Mesodermal cell (in vitro differentiated cells): ENCODE data around the gene TAF8. TPM values are rescaled to one million over a fixed set of nuclear protein-coding genes. Genes with fewer than 3 reads are reported as not detected.
"Not testable (repeated sequence)": the region's sequence is repeated elsewhere in the genome, so short reads cannot be mapped to it uniquely, and the experiment has no call there.

ENCODE experiments used
- H3K27ac ChIP-seq: 2 replicates; pipeline ENCODE4 v1.7.0; 2013; ENCODE audit warnings: mild to moderate bottlenecking, low read depth, low read length, moderate library complexity; ENCODE audit not compliant: severe bottlenecking
- H3K36me3 ChIP-seq: 2 replicates; pipeline ENCODE4 v1.7.1; 2013; ENCODE audit warnings: mild to moderate bottlenecking, low read length, moderate library complexity; ENCODE audit not compliant: control insufficient read depth, insufficient read depth
- H3K4me1 ChIP-seq: one replicate; pipeline ENCODE4 v1.7.1; 2013; ENCODE audit warnings: mild to moderate bottlenecking, low read length; ENCODE audit not compliant: insufficient read depth, control insufficient read depth, poor library complexity, severe bottlenecking
- H3K4me3 ChIP-seq: 2 replicates; pipeline ENCODE4 v1.7.0; 2013; ENCODE audit warnings: low read length, control low read depth, mild to moderate bottlenecking; ENCODE audit not compliant: insufficient read depth, poor library complexity, severe bottlenecking; ENCODE audit errors: extremely low read depth
- H3K9me3 ChIP-seq: 2 replicates; pipeline ENCODE4 v1.7.1; 2013; ENCODE audit warnings: mild to moderate bottlenecking, low read length, moderate library complexity; ENCODE audit not compliant: control insufficient read depth
- WGBS, 2 experiments: methylation state at CpG; one replicate each; pipeline ENCODE4 v1.1.5; 2013; ENCODE audit warnings: missing lambda C conversion rate in 2 of 2; ENCODE audit not compliant: insufficient coverage in 2 of 2; 5-methylcytosine and 5-hydroxymethylcytosine counted together
- polyA plus RNA-seq, 2 experiments: library from polyadenylated mRNA; stranded (reverse); fragments of 50-300 nt; gene quantifications; one replicate each; pipeline ENCODE4 v1.2.3, GENCODE V29; 2013

Gene TAF8, protein sequence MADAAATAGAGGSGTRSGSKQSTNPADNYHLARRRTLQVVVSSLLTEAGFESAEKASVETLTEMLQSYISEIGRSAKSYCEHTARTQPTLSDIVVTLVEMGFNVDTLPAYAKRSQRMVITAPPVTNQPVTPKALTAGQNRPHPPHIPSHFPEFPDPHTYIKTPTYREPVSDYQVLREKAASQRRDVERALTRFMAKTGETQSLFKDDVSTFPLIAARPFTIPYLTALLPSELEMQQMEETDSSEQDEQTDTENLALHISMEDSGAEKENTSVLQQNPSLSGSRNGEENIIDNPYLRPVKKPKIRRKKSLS
- 19.4 TPM for polyA plus RNA-seq (2013, experiment 1 of 2)
- 17.4 TPM for polyA plus RNA-seq (2013, experiment 2 of 2)

DNA sequence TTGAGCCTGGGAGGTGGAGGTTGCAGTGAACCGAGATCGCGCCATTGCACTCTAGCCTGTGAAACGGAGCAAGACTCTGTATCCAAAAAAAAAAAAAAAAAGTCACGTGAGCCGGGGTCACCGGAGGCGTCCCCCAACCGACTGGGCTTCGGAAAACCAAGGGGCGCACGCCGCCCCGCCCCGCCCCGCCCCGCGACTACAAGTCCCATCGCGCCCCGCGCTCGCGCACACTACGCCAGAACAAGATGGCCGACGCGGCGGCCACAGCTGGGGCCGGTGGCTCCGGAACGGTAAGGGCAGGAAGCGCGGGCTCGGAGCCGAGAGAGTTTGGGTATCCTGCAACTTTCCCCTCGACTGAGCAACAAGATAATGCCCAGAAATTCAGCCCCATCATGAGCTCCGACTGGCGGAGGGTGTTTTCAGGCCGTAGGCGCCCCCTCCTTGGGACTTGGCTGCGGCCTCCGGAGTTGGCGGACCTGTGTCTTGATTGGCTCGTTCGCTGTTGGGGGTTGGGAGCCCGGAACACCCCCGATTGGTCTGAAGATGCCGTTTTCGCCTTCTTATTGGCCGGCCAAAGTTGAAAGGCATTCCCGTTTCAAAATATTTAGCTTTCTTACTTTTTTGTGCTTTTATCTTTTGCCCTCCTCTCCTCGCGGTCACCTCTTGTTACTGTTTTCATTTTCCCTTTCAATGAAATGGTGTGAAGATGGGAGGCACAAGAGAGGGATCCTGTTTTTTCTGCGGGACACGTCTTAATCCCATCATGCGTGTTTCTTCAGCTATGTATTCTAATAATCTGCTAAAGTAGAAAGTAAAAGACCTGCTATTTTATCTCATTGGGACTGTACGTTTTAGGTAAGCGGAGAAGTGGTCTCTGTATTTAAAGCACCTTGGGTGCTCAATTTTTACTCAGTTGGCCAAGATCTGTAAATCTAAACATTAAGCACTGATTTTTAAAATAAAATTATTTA, at the start of gene TAF8:
Gene TAF8, plus strand, starts transcription at position 228 of the 971 bp plus-strand sequence. Its CDS starts 18 bp downstream, at position 246.
- Histone ChIP-seq H3K4me1 (peaks cover 24% of the 10 kb centered on the region), H3K27ac (peak within 1 kb of the TSS; percentile 95), H3K9me3 (no peaks in the 10 kb centered on the region), H3K4me3 (peak within 1 kb of the TSS; percentile 63), H3K36me3 (peaks cover 37% of the 10 kb centered on the region)
- 0 to 5% methylated on average over 26 to 39 of the region's 59 CpGs for WGBS, 2 experiments

DNA sequence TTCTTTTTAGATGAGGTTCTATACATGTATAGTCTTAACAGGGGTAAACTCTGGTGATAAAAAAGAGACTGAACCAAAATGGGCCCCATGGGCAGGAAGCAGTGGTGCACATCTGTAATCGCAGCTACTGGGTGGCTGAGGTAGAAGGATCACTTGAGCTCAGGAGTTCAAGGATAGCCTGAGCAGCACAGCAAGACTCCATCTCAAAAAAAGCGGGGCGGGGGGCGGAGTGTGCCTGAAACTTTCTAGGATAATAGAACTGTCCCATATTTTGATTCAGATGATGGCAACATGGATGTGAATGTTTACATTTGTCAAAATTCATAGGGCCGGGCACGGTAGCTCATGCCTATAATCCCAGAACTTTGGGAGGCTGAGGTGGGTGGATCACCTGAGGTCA, 48.8 kb upstream of the TAF8 start:
- Histone ChIP-seq H3K9me3 (no peaks in the 10 kb centered on the region), H3K4me1 (no peaks in the 10 kb centered on the region), H3K27ac (no peak overlapping the region), H3K36me3 (no peaks in the 10 kb centered on the region), H3K4me3 (no peak overlapping the region)
- WGBS, 2 experiments: 89 to 93% methylated on average over 6 of the region's 6 CpGs

DNA sequence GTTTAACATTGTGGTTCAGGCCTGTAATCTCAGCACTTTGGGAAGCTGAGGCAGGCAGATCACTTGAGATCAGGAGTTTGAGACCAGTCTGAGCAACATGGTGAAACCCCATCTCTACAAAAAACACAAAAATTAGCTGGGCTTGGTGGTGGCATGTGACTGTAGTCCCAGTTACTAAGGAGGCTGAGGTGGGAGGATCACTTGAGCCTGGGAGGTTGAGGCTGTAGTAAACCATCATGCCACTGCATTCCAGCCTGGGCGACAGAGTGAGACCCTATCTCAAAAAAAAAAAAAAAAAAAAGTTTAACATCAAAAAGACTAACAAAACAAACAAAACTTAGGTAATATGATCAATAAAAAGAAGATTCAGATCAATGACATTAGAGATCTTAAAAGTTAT, 46.7 kb upstream of the TAF8 start:
- H3K4me1 ChIP-seq, H3K36me3 ChIP-seq, H3K9me3 ChIP-seq, H3K27ac ChIP-seq, H3K4me3 ChIP-seq: not testable (repeated sequence)
- WGBS, 2 experiments: no CpG with 5 or more reads among the region's 1 CpG

DNA sequence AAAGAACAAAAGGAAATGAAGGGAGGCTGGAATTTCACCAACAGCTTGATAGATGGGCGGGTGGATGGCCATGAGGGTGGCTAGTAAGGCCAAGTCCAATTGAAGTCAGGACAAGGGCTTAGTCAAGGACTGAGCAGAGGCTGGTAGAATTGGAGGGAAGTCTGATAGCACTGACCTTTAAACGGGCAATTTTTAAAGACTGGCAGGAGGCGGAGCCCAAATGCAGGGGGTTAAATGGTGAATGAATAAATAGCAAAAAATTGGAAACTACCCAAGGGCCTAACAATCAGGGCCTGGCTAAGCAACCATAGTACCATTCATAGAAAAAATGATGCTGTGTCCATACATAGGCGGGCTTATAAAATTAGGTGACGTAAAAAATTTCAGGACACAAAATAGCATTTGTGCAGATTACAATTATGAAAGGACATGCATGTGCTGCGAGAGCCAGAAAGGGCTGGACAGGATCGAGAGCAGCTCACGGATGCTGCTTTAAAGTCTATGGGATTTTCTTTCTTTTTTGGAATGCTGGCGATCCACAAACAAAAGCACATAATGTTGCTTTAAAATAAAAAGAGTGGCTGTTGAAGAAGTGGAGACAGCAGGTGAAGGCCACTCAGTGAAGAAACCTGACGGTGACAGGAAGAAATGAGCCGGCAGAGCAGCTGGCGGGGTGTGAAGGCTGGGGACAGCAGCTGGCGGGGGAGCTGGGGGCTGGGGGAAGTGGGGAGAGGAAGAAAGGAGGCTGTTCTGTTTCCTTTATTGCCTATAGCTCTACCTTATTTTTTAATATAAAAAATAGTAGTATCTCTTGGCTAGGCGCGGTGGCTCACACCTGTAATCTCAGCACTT, 42.8 kb upstream of the TAF8 start:
- H3K4me1 ChIP-seq: peaks cover 13% of the 10 kb centered on the region
- H3K36me3 ChIP-seq: no peaks in the 10 kb centered on the region
- H3K9me3 ChIP-seq: no peaks in the 10 kb centered on the region
- H3K27ac ChIP-seq: no peak overlapping the region
- WGBS, 2 experiments: 87 to 91% methylated on average over 10 of the region's 15 CpGs
- H3K4me3 ChIP-seq: no peak overlapping the region

DNA sequence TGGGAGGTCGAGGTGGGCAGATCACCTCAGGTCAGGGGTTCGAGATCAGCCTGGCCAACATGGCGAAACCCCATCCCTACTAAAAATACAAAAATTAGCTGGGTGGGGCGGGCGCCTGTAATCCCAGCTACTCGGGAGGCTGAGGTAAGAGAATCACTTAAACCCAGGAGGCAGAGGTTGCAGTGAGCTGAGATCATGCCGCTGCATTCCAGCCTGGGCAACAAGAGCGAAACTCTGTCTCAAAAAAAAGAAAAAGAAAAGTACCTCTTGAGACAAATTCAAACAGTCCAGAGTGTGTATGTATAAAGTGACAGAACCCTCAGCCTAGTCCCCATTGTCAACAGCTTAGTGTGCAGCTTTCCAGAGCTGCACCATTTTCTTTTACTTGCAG, 42.2 kb upstream of the TAF8 start:
- H3K27ac ChIP-seq, H3K4me3 ChIP-seq, H3K36me3 ChIP-seq, H3K9me3 ChIP-seq: not testable (repeated sequence)
- peaks cover 13% of the 10 kb centered on the region for H3K4me1 ChIP-seq
- WGBS, 2 experiments: 83 to 93% methylated on average over 2 to 4 of the region's 8 CpGs

DNA sequence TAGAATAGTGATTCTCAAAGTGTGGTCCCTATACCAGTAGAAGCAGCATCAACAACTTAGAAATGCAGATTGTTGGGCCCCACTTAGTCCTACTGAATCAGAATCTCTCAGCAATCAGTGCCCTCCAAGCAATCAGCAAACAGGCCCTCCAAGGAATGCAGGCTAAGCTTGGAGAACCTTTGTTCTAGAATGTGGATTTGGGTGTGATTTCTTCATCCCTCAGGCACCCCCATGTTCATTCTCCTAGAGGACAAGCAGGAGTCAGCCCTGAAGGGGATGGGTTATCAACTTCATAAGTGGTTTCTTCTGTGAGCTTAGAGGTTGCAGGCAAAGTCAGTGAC, 40.5 kb upstream of the TAF8 start:
- Histone ChIP-seq H3K9me3 (no peaks in the 10 kb centered on the region), H3K27ac (no peak overlapping the region), H3K4me3 (no peak overlapping the region), H3K36me3 (no peaks in the 10 kb centered on the region), H3K4me1 (peaks cover 13% of the 10 kb centered on the region)

DNA sequence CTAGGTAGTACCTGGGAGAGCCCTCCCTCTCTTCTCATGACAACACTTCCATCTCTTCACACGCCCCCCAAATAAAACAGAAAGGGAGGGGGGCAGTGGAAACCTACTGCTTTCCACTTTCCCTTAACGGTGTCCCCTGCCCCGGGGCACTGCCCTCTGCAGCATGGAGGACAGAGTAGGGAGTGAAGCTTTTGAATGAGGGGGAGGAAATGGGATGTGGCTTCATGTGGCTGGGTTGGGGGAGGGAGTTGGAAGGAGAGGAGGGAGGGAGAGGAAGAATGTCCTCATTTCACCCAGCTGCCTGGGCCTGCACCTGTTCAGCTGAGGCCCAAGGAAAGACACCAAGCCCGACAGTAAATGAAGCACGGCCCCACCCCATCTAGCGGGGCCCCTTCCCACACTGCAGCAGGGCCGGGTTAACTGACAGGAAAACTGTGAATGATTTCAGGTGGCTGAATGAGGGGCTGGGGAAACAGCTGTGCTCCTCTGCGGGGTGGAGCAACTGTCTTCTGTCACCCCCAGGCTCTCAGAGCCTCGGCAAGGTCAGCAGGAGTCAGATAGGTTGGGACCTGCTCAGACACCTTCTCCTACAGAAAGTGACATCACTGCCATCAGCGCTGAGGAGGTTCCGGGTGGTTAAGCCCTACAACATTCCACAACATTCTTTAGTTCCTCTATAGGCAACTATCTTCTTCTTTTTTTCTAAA, 40.0 kb upstream of the TAF8 start:
- H3K27ac ChIP-seq: no peak overlapping the region
- H3K4me3 ChIP-seq: no peak overlapping the region
- peaks cover 13% of the 10 kb centered on the region for H3K4me1 ChIP-seq
- WGBS, 2 experiments: 55 to 56% methylated on average over 5 to 6 of the region's 11 CpGs
- no peaks in the 10 kb centered on the region for H3K9me3 ChIP-seq
- no peaks in the 10 kb centered on the region for H3K36me3 ChIP-seq

DNA sequence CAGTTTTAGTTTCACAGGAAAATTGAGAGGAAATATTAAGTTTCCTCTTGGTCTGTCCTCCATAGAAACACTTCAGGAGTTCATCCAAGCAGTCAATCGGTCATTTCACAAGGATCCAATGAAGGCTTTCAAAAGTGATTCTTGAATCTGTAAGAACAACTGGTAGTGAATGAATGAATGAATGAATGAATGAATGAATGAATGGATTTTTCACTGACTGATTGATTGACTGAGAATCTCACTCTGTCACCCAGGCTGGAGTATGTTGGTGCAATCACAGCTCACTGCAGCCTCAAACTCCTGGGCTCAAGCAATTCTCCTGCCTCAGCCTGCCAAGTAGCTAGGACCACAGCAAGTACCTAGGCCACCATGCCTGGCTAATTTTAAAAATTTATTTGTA, 39.4 kb upstream of the TAF8 start:
- Histone ChIP-seq H3K27ac (no peak overlapping the region), H3K36me3 (no peaks in the 10 kb centered on the region), H3K4me1 (peaks cover 13% of the 10 kb centered on the region), H3K9me3 (no peaks in the 10 kb centered on the region), H3K4me3 (no peak overlapping the region)
- WGBS, 2 experiments: 88% methylated on average over 1 of the region's 1 CpG; no CpG with 5 or more reads in 1 of the 2 experiments

DNA sequence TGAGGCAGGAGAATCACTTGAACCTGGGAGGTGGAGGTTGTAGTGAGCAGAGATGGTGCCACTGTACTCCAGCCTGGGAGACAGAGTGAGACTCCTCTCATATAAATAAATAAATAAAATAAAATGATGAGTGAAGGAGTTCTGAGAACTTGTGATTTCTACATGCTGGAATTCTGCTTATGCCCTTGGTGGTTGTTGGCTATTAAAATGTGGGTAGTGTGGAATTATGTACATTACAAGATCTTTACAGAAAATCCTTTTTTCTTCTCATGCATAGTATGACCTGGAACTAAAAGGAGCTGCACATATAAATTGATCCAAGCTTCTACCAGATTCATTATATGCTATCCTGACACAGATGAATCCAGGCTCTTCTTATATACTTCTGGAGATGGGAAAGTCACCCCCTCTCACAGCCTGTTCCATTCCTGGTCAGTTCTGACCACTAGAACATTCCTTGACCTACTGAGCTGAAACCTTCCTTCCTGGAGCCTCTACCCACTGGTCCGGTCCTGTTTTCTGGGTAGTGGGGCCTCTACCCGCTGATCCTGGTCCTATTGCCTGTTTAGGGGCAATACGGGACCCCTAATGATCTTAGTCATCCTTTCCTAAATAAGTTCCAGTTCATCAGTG, 37.7 kb upstream of the TAF8 start:
- 94 to 97% methylated on average over 3 of the region's 3 CpGs for WGBS, 2 experiments
- Histone ChIP-seq H3K27ac (no peak overlapping the region), H3K9me3 (no peaks in the 10 kb centered on the region)

DNA sequence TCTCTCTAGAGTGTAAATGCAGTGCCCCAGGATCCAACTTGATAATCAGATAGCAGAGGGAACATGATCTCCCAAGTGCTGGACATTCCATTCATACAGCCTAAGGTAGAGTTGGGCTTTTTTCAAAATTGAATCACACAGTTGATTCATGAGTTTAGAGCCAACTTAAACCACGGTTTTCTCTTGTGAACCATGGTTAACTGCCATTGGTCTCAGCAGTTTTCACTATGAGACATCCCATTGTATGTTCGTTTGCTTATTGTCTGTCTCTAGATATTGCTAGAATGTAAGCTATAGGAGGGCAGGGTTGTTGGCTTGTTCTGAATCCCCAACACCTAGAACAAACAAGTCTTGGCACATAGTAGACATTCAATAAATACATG, 37.2 kb upstream of the TAF8 start:
- no peak overlapping the region for H3K27ac ChIP-seq
- peaks cover 18% of the 10 kb centered on the region for H3K4me1 ChIP-seq
- no peak overlapping the region for H3K4me3 ChIP-seq
- WGBS, 2 experiments: 75 to 100% methylated on average over 1 of the region's 2 CpGs
- no peaks in the 10 kb centered on the region for H3K36me3 ChIP-seq
- no peaks in the 10 kb centered on the region for H3K9me3 ChIP-seq

More for the DNA sequence above, 37.7 kb upstream of the TAF8 start:
- no peaks in the 10 kb centered on the region for H3K36me3 ChIP-seq
- no peak overlapping the region for H3K4me3 ChIP-seq
- peaks cover 18% of the 10 kb centered on the region for H3K4me1 ChIP-seq
